HUES64 (cell line): ENCODE measurements around the gene ETV6.

Source experiments
- H3K27ac ChIP-seq: 2 replicates; pipeline ENCODE4 v1.7.0; 2013; ENCODE audit warnings: low read depth, low read length, inconsistent platforms
- H3K27me3 ChIP-seq: 2 replicates; pipeline ENCODE4 v1.6.1; 2013; ENCODE audit warnings: mild to moderate bottlenecking, low read length; ENCODE audit not compliant: insufficient read depth
- H3K36me3 ChIP-seq: 2 replicates; pipeline ENCODE4 v1.6.1; 2013; ENCODE audit warnings: mild to moderate bottlenecking, low read length; ENCODE audit not compliant: insufficient read depth
- H3K4me1 ChIP-seq: 2 replicates; pipeline ENCODE4 v1.6.1; 2013; ENCODE audit warnings: mild to moderate bottlenecking, low read length, moderate library complexity; ENCODE audit not compliant: insufficient read depth
- H3K4me3 ChIP-seq: 2 replicates; pipeline ENCODE4 v1.5.1; 2013; ENCODE audit warnings: mild to moderate bottlenecking, low read length, moderate library complexity
- H3K9ac ChIP-seq: 2 replicates; pipeline ENCODE4 v1.6.1; 2013; ENCODE audit warnings: mild to moderate bottlenecking, low read depth, low read length
- H3K9me3 ChIP-seq: 2 replicates; pipeline ENCODE4 v1.6.1; 2013; ENCODE audit warnings: low read depth, low read length; ENCODE audit not compliant: insufficient read depth
- WGBS: fragments of 150-250, 120-280 bp; methylation state at CpG from one replicate; pipeline ENCODE4 v1.1.7; 2013; ENCODE audit warnings: missing lambda C conversion rate; 5-methylcytosine and 5-hydroxymethylcytosine counted together

ETV6 gene

DNA sequence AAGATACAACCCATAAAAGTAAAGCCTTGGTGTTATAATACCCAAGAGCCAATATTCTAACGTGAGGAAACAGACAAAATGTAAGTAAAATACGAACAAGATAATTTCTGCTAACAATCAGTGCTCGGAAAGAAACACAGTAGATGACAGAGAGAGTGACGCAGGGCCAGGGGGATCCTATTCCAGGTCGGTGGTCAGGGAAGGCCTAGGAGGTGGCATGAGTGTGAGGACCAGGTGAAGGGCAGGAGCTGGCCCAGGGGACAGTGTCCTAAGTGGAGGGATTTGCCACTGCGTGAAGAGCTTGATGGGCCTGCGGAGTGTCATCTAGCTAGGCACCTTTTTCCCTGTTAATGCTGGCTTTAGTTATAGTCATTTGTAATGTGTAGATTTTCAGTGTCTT, 35.3 kb downstream of the ETV6 start:
- no peak overlapping the region for H3K4me3 ChIP-seq
- H3K9me3 ChIP-seq: no peaks in the 10 kb centered on the region
- no peaks in the 10 kb centered on the region for H3K27me3 ChIP-seq
- WGBS: 90% methylated on average over 7 of the region's 7 CpGs
- H3K36me3 ChIP-seq: no peaks in the 10 kb centered on the region
- H3K4me1 ChIP-seq: peaks cover 23% of the 10 kb centered on the region
- H3K27ac ChIP-seq: no peak overlapping the region
- no peak overlapping the region for H3K9ac ChIP-seq

DNA sequence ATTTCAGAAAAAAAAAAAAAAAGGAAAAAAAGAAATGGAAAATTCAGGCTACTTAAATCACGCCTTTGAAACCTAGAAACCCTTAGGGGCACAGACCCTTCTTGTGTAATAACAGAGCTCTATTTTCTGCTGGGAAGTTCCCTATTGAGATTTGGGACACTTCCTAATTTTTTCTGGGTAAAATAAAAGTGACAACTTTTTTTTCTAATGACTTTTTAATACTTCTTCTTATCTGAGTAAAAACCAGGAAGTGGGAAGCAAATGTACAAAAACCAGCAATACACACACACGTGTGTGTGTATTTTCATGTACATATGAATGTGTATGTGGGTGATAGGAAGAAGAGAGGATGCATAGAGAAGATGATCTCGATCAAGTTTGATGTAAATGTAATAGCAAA, 35.8 kb downstream of the ETV6 start:
- Histone ChIP-seq H3K4me3 (no peak overlapping the region), H3K27ac (no peak overlapping the region), H3K36me3 (no peaks in the 10 kb centered on the region), H3K4me1 (peaks cover 23% of the 10 kb centered on the region), H3K9ac (no peak overlapping the region), H3K27me3 (no peaks in the 10 kb centered on the region), H3K9me3 (no peaks in the 10 kb centered on the region)
- WGBS: 83% methylated on average over 3 of the region's 3 CpGs

DNA sequence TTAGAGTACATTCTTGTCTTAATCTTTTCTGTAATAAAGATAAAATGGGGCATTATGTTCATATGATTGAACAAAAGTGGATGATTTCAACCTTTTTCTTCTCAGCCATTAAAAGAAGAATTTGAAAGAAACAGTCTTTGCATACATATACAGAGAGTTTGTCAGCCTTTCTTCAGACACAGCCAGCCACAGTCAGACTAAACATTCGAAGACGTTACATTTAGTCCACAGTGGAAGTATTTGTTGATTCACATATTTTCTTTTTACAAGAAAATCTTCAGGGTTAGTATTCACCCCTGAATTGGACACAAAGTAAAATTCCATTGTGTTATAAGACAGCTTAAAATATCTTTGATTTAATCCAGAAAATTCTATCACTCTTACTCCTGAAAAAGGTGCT, 36.2 kb downstream of the ETV6 start:
- no peak overlapping the region for H3K9ac ChIP-seq
- H3K9me3 ChIP-seq: no peaks in the 10 kb centered on the region
- no peaks in the 10 kb centered on the region for H3K27me3 ChIP-seq
- no peak overlapping the region for H3K4me3 ChIP-seq
- no peak overlapping the region for H3K27ac ChIP-seq
- H3K4me1 ChIP-seq: peaks cover 23% of the 10 kb centered on the region
- H3K36me3 ChIP-seq: no peaks in the 10 kb centered on the region
- no CpG with 5 or more reads among the region's 2 CpGs for WGBS

DNA sequence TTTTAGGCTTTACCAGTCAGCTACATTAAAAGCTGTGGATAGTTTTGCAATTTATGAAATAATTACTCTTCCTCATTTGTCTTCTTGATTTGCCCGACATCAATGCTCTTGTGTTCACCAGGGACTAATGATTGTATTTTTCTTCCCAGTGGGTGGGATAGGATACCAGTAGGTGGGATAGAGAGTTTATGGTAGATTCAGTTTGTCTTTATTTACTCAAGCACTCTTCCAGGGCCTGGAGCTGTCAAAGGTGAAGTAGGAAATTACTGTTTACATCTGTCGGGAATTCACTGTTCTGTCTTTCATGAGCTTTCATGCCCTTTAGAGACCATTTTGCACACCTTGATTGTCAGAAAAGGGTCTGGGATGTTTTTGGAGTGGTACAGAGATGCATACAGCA, 36.6 kb downstream of the ETV6 start:
- peaks cover 23% of the 10 kb centered on the region for H3K4me1 ChIP-seq
- WGBS: 79% methylated on average over 2 of the region's 2 CpGs

DNA sequence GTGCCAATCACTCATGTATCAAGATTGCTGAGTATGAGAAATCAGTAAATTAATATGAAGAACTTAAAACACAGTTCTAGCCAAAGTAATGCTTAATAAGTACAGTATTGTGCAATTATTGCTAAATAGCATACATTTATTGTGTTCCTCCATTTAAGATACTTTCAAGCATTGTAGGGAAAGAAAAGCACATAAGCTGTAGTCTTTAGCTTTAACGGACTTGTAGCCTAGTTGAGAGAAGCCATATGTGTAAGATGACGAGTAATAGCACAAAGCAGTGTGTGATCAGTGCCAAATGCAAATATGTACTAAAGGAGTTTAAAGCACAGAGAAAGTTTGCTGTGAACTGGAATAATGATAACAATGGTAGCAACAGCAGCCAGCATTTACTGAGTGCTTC, 38.1 kb downstream of the ETV6 start:
- 92% methylated on average over 2 of the region's 2 CpGs for WGBS
- no peak overlapping the region for H3K9ac ChIP-seq

More for the DNA sequence above, 36.6 kb downstream of the ETV6 start:
- H3K27ac ChIP-seq: no peak overlapping the region
- H3K9ac ChIP-seq: no peak overlapping the region
- no peaks in the 10 kb centered on the region for H3K36me3 ChIP-seq
- no peaks in the 10 kb centered on the region for H3K27me3 ChIP-seq
- H3K4me3 ChIP-seq: no peak overlapping the region
- no peaks in the 10 kb centered on the region for H3K9me3 ChIP-seq

DNA sequence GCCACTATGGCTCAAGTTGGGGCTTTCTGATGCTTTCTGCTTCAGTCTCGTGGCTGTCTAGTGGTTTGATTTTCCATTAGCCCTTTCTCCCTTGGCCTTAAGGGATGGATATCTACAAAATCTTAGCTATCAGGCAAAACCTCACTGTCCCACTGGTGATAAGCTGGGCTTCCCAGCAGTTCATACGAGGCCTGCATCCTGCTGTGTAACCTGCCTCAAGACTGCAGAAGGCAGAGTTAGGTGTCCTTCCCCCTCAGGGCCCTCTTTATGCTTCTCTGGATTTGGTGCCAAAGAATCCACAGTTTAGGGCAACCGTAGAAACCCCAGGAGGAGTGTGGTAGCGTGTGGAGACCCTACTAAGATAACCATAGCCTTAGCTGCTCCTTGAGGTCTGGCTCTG, 38.9 kb downstream of the ETV6 start:
- Histone ChIP-seq H3K4me1 (peaks cover 23% of the 10 kb centered on the region), H3K27ac (no peak overlapping the region)

More for the DNA sequence above, 38.1 kb downstream of the ETV6 start:
- no peak overlapping the region for H3K4me3 ChIP-seq
- H3K36me3 ChIP-seq: no peaks in the 10 kb centered on the region
- no peaks in the 10 kb centered on the region for H3K27me3 ChIP-seq
- H3K9me3 ChIP-seq: no peaks in the 10 kb centered on the region
- H3K4me1 ChIP-seq: peaks cover 23% of the 10 kb centered on the region
- no peak overlapping the region for H3K27ac ChIP-seq

DNA sequence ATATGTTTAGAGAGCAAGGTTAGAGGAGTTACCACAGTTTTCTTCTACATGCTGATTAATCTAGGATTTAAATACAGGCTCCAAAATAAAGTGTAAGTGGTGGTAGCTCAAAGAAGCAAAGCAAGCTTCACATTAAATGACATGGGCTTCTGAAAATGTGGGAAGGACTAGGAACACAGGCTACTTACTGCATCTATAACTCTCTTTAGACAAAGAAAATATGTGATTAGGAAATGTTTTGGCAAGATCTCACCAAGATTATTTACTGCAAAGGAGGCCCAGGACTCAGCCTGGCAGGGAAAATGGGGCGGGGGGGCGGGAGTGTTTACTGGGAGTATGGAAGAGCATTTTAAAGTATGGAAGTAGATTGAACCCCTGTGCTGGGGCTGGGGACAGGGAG, 39.4 kb downstream of the ETV6 start:
- no peaks in the 10 kb centered on the region for H3K36me3 ChIP-seq
- no peak overlapping the region for H3K4me3 ChIP-seq
- no peak overlapping the region for H3K27ac ChIP-seq
- peaks cover 23% of the 10 kb centered on the region for H3K4me1 ChIP-seq
- no peak overlapping the region for H3K9ac ChIP-seq
- H3K9me3 ChIP-seq: no peaks in the 10 kb centered on the region
- no peaks in the 10 kb centered on the region for H3K27me3 ChIP-seq
- 93% methylated on average over 2 of the region's 2 CpGs for WGBS

More for the DNA sequence above, 38.9 kb downstream of the ETV6 start:
- no peaks in the 10 kb centered on the region for H3K9me3 ChIP-seq
- no peaks in the 10 kb centered on the region for H3K27me3 ChIP-seq
- H3K4me3 ChIP-seq: no peak overlapping the region
- 81% methylated on average over 4 of the region's 4 CpGs for WGBS
- H3K36me3 ChIP-seq: no peaks in the 10 kb centered on the region
- no peak overlapping the region for H3K9ac ChIP-seq

DNA sequence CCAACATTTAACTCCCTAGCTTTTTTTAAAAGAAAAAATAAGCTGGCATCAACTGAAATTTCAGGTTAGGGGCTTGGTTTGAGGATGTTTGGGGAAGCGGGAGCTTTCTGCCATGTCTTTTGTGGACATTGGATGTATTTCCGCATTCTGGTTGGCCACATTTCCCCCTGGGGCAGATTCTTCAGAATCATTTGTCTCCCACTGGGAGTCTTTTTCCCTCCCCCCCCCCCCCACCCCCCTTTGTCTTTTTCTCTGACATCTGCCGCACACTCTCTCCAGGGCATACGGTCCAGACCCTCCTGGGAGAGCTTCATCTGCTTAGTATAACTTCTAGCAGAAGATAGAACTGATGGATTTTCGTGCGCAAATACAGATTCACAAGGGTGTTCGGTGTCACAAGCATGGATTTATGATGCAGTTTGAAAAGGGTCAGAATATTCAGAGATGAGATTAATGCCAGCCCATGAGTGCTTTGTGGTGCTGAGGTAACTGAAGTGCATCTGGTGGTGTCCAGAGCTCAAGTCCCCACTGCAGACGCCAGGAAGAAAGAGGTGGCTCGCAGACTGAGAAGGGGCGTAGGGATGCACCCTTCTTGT, 40.2 kb downstream of the ETV6 start:
- no peaks in the 10 kb centered on the region for H3K27me3 ChIP-seq
- no peaks in the 10 kb centered on the region for H3K36me3 ChIP-seq
- H3K27ac ChIP-seq: no peak overlapping the region
- no peak overlapping the region for H3K4me3 ChIP-seq
- H3K9ac ChIP-seq: no peak overlapping the region
- WGBS: 91% methylated on average over 10 of the region's 10 CpGs
- H3K4me1 ChIP-seq: peaks cover 22% of the 10 kb centered on the region
- H3K9me3 ChIP-seq: no peaks in the 10 kb centered on the region

DNA sequence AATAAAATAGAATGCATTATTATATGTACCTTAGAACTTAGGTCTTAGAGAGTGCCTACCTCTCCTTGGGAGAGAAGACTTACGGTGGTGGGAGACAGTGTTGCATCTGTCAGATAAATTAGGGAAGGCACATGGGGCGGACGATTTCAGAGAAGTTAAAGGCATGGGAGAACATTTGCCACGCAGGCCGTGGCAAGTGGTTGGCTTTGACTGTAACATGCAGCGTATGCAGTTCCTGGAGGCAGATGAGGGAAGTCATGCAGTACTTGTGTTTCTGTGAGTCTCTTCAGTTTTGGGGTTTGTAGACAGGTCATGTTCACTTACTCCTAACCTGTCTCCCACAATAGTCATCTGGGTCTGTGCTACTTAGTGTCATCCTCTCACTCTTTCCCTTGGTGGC, 43.6 kb downstream of the ETV6 start:
- Histone ChIP-seq H3K4me3 (no peak overlapping the region), H3K27me3 (no peaks in the 10 kb centered on the region), H3K9me3 (no peaks in the 10 kb centered on the region), H3K36me3 (no peaks in the 10 kb centered on the region), H3K4me1 (no peaks in the 10 kb centered on the region), H3K27ac (no peak overlapping the region), H3K9ac (no peak overlapping the region)
- 94% methylated on average over 6 of the region's 6 CpGs for WGBS

DNA sequence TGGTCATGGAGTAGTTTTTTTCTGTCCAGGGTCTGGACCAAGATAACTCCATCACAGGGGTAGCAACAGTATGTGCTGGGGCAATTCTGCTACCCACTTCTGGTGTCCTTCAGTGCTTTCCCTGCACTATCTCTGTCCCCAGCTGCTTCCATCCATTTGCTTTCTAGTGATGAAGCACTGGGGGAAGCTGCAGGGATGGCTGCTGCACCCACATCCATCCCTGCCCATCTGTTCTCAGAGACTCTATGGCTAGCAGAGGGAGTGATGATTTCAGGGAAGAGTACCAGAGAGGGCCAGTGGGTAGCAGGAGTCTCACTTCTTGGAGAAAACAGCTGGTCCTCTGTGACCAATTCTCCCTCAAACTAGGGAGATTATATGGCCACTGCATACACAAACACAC, 44.1 kb downstream of the ETV6 start:
- Histone ChIP-seq H3K9me3 (no peaks in the 10 kb centered on the region), H3K4me1 (no peaks in the 10 kb centered on the region), H3K36me3 (no peaks in the 10 kb centered on the region), H3K4me3 (no peak overlapping the region), H3K27me3 (no peaks in the 10 kb centered on the region), H3K9ac (no peak overlapping the region), H3K27ac (no peak overlapping the region)

DNA sequence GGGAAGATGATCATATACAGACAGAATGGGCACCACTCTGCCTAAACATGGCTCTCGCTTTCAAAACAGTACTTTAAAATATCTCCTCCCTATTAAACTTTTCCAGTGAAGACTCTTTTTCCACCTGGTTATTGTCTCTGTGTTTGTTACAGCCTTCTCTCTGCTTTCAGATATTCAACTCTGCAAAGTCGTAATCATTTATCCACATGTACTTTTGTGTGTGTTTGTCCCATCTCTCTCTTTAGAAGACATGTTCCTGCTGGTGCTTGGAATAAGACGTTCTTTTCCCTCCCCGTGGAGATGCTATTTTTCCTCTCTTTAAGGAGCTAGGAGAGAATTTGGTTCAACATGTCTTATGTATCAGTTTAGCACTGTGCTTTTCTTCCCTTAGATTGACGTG, 45.1 kb downstream of the ETV6 start:
- H3K4me3 ChIP-seq: no peak overlapping the region
- 71% methylated on average over 4 of the region's 5 CpGs for whole genome bisulfite sequencing
- no peak overlapping the region for H3K9ac ChIP-seq
- no peaks in the 10 kb centered on the region for H3K36me3 ChIP-seq
- no peaks in the 10 kb centered on the region for H3K9me3 ChIP-seq
- H3K27me3 ChIP-seq: no peaks in the 10 kb centered on the region
- H3K27ac ChIP-seq: no peak overlapping the region
- H3K4me1 ChIP-seq: no peaks in the 10 kb centered on the region

DNA sequence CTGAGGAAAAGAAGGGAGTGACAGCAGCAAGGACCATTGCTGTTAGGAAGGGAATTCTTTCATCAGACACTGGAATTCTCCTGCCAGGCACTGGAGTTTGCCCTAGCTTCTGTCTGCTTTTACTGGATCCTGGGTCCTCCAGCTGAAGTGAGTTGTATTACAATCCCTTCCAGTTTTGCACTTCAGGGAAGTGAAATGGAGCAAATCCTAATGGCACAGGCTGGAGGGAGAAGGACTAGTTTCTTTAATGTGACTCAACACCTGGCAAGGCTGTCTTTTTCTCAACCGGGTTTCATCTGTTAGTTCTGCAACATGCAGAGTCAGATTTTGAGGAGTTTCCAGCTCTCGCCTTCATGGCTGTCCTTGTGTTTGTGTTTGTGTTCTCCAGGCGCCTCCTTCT, 45.8 kb downstream of the ETV6 start:
- Histone ChIP-seq H3K9ac (no peak overlapping the region), H3K4me3 (no peak overlapping the region), H3K36me3 (no peaks in the 10 kb centered on the region), H3K27me3 (no peaks in the 10 kb centered on the region), H3K4me1 (0 out of 2 replicates have a peak, but pooled peaks cover under 1% of the 10 kb centered on the region), H3K9me3 (no peaks in the 10 kb centered on the region), H3K27ac (no peak overlapping the region)
- 87% methylated on average over 3 of the region's 3 CpGs for WGBS
